HepG2 (cell line): ENCODE data around the gene AP1AR.

Experiments
- GFI1 ChIP-seq: sonication (generic); formaldehyde crosslinking; IDR thresholded peaks from 2 replicates; pipeline ENCODE4 v1.5.0; 2020; ENCODE audit warnings: missing genetic modification reagents, mild to moderate bottlenecking, borderline replicate concordance
- JUNB ChIP-seq: sonication (generic); formaldehyde crosslinking; IDR thresholded peaks from 2 replicates; pipeline ENCODE4 v1.8.0; 2022; ENCODE audit warnings: missing genetic modification reagents, mild to moderate bottlenecking, borderline replicate concordance
- KDM2A ChIP-seq: sonication (generic); formaldehyde crosslinking; IDR thresholded peaks from 2 replicates; pipeline ENCODE4 v1.4.0; 2020; ENCODE audit warnings: low read depth, missing genetic modification reagents, borderline replicate concordance
- KLF9 ChIP-seq: IDR thresholded peaks from 2 replicates; pipeline ENCODE4 v1.6.1; 2016; ENCODE audit warnings: low read depth
- NFIB ChIP-seq: sonication (generic); formaldehyde crosslinking; IDR thresholded peaks from 2 replicates; pipeline ENCODE4 v1.9.0; 2021; ENCODE audit warnings: missing genetic modification reagents, mild to moderate bottlenecking, borderline replicate concordance
- NR3C1 ChIP-seq: sonication (generic); formaldehyde crosslinking; IDR thresholded peaks from 2 replicates; pipeline ENCODE4 v1.4.0; 2020; ENCODE audit warnings: missing genetic modification reagents
- ZNF577 ChIP-seq: sonication (generic); formaldehyde crosslinking; IDR thresholded peaks from 2 replicates; pipeline ENCODE4 v1.4.0; 2020; ENCODE audit warnings: mild to moderate bottlenecking, low read depth, missing genetic modification reagents, borderline replicate concordance
- ZNF749 ChIP-seq: sonication (generic); formaldehyde crosslinking; IDR thresholded peaks from 2 replicates; pipeline ENCODE4 v1.8.0; 2022; ENCODE audit warnings: mild to moderate bottlenecking, missing genetic modification reagents, moderate library complexity, borderline replicate concordance
- ZNF781 ChIP-seq: sonication (generic); formaldehyde crosslinking; IDR thresholded peaks from 2 replicates; pipeline ENCODE4 v1.5.1; 2020; ENCODE audit warnings: borderline replicate concordance, mild to moderate bottlenecking, missing genetic modification reagents; ENCODE audit errors: not compliant biosample characterization
- TF ChIP-seq, protein P1 (sequence below): sonication (generic); formaldehyde crosslinking; IDR thresholded peaks from 2 replicates; pipeline ENCODE4 v1.5.0; 2020; ENCODE audit warnings: missing genetic modification reagents, mild to moderate bottlenecking, borderline replicate concordance

DNA sequence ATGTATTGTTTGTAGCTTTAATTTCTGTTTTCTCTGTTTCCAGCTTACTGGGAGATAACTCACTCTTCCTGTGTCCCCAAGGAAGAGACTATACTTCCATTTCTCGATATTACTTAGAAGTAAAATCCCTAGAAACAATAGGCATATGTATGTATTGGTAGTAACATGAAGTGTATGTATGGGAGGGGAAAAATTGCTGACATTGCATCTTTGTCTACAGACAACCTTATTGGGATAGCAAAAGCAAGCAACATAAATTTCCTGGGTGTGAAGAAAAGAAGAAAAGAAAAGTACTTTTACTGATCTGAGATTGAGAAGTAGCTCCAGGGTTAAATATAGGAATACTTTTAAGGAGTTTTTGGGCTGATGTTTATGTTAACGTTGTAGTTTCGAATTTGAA is 15.4 kb downstream of the AP1AR start:
- TF ChIP-seq JUNB (CRISPR knock-in tag), result no peak
- TF ChIP-seq ZNF577, result no peak
- TF ChIP-seq KLF9 (CRISPR knock-in tag), result no peak
- TF ChIP-seq ZNF749 (CRISPR knock-in tag), result no peak
- no peak for TF ChIP-seq NFIB (CRISPR knock-in tag)
- no peak for TF ChIP-seq ZNF781 (CRISPR knock-in tag)
- TF ChIP-seq KDM2A (CRISPR knock-in tag), result no peak
- TF ChIP-seq, protein P1, sequence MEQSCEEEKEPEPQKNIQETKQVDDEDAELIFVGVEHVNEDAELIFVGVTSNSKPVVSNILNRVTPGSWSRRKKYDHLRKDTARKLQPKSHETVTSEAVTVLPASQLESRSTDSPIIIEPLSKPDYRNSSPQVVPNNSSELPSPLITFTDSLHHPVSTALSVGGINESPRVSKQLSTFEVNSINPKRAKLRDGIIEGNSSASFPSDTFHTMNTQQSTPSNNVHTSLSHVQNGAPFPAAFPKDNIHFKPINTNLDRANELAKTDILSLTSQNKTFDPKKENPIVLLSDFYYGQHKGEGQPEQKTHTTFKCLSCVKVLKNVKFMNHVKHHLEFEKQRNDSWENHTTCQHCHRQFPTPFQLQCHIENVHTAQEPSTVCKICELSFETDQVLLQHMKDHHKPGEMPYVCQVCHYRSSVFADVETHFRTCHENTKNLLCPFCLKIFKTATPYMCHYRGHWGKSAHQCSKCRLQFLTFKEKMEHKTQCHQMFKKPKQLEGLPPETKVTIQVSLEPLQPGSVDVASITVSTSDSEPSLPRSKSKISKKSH, result no peak
- no peak for TF ChIP-seq NR3C1 (CRISPR knock-in tag)
- TF ChIP-seq GFI1 (CRISPR knock-in tag), result no peak
